GM18907 (cell line): ENCODE measurements around the gene TMEM140.
"Not testable (repeated sequence)": the region's sequence is repeated elsewhere in the genome, so short reads cannot be mapped to it uniquely, and the experiment has no call there.

ENCODE experiments used
- ATAC-seq: cut with Tn5 transposase; IDR thresholded peaks from one replicate; pipeline ENCODE4 v1.9.1; 2021; ENCODE audit warnings: mild to moderate bottlenecking, moderate library complexity; ENCODE audit not compliant: unreplicated experiment

The TMEM140 gene

GRCh38 chr7:135147899-135148721, at the start of gene TMEM140:
Gene TMEM140 (plus strand): TSS chr7:135148072. CDS start chr7:135164442, 16,370 bp downstream.
- peak; percentile 73 for ATAC-seq

GRCh38 chr7:135098391-135098790, 49.5 kb upstream of the TMEM140 start:
- no peak for ATAC-seq

GRCh38 chr7:135100856-135101255, 47.0 kb upstream of the TMEM140 start:
- no peak for ATAC-seq

GRCh38 chr7:135102372-135102771, 45.5 kb upstream of the TMEM140 start:
- peak; percentile 98 for ATAC-seq

- ATAC-seq, result no peak
Observed at GRCh38 chr7:135109562-135109961, 38.3 kb upstream of the TMEM140 start.

- ATAC-seq, result no peak
Observed at GRCh38 chr7:135109976-135110375, 37.9 kb upstream of the TMEM140 start.

GRCh38 chr7:135111379-135111778, 36.5 kb upstream of the TMEM140 start:
- ATAC-seq, result no peak

- ATAC-seq, result no peak
Observed at GRCh38 chr7:135114622-135115021, 33.2 kb upstream of the TMEM140 start.

GRCh38 chr7:135117096-135117495, 30.8 kb upstream of the TMEM140 start:
- ATAC-seq, result no peak

- no peak for ATAC-seq
Observed at GRCh38 chr7:135121868-135122267, 26.0 kb upstream of the TMEM140 start.

- ATAC-seq, result not testable (repeated sequence)
Observed at GRCh38 chr7:135124631-135125030, 23.2 kb upstream of the TMEM140 start.

GRCh38 chr7:135128931-135129330, 18.9 kb upstream of the TMEM140 start:
- no peak for ATAC-seq

GRCh38 chr7:135129579-135129978, 18.3 kb upstream of the TMEM140 start:
- no peak for ATAC-seq

GRCh38 chr7:135143885-135144668, 3.8 kb upstream of the TMEM140 start:
- ATAC-seq, result no peak

GRCh38 chr7:135147341-135147898, 452 bp upstream of the TMEM140 start:
- peak; percentile 18 for ATAC-seq

- no peak for ATAC-seq
Observed at GRCh38 chr7:135150072-135150782, 2.4 kb downstream of the TMEM140 start.

- no peak for ATAC-seq
Observed at GRCh38 chr7:135151132-135151531, 3.3 kb downstream of the TMEM140 start.

- peak; percentile 41 for ATAC-seq
Observed at GRCh38 chr7:135151533-135151932, 3.7 kb downstream of the TMEM140 start.

GRCh38 chr7:135152442-135152841, 4.6 kb downstream of the TMEM140 start:
- peak; percentile 28 for ATAC-seq

GRCh38 chr7:135154734-135155133, 6.9 kb downstream of the TMEM140 start:
- ATAC-seq, result no peak

- no peak for ATAC-seq
Observed at GRCh38 chr7:135156290-135156689, 8.4 kb downstream of the TMEM140 start.
